Retinal pigment epithelial cell (primary cell): Measurements from ENCODE around the gene RXRA.

Experiments
- DNase-seq: peaks from one replicate; pipeline ENCODE4 v3.0.0-alpha.2; 2010; ENCODE audit warnings: low read depth
- H3K4me3 ChIP-seq: 2 replicates; pipeline ENCODE4 v1.5.1; 2011; ENCODE audit warnings: mild to moderate bottlenecking, low read length, control low read depth, moderate library complexity
- CTCF ChIP-seq: conservative IDR thresholded peaks from 2 replicates; pipeline ENCODE4 v1.5.1; 2011; ENCODE audit warnings: low read depth, low read length, control low read depth, inconsistent platforms

Gene RXRA

GRCh38 chr9:134428559-134428958 lies 102.3 kb downstream of the RXRA start:
- DNase-seq, result no peak
- H3K4me3 ChIP-seq, result no peak overlapping the region
- no peak for TF ChIP-seq CTCF

- no peak for DNase-seq
- H3K4me3 ChIP-seq, result no peak overlapping the region
Measured at GRCh38 chr9:134429007-134429406, 102.8 kb downstream of the RXRA start.

GRCh38 chr9:134429481-134429880 lies 103.2 kb downstream of the RXRA start:
- H3K4me3 ChIP-seq, result no peak overlapping the region
- DNase-seq, result no peak
- TF ChIP-seq CTCF, result no peak

More at GRCh38 chr9:134429007-134429406, 102.8 kb downstream of the RXRA start:
- no peak for TF ChIP-seq CTCF

GRCh38 chr9:134431095-134431494 lies 104.8 kb downstream of the RXRA start:
- no peak for DNase-seq
- no peak for TF ChIP-seq CTCF

GRCh38 chr9:134431626-134432025 lies 105.4 kb downstream of the RXRA start:
- no peak overlapping the region for H3K4me3 ChIP-seq
- no peak for DNase-seq
- no peak for TF ChIP-seq CTCF

More at GRCh38 chr9:134431095-134431494, 104.8 kb downstream of the RXRA start:
- no peak overlapping the region for H3K4me3 ChIP-seq

- H3K4me3 ChIP-seq, result no peak overlapping the region
- no peak for TF ChIP-seq CTCF
- no peak for DNase-seq
Measured at GRCh38 chr9:134432471-134432870, 106.2 kb downstream of the RXRA start.

GRCh38 chr9:134433101-134433500 lies 106.8 kb downstream of the RXRA start:
- DNase-seq, result no peak
- no peak for TF ChIP-seq CTCF

More at GRCh38 chr9:134433101-134433500, 106.8 kb downstream of the RXRA start:
- H3K4me3 ChIP-seq, result no peak overlapping the region
